ENCODE data around the gene NRXN2. TPM values are rescaled to one million over a fixed set of nuclear protein-coding genes. Genes with fewer than 3 reads are reported as not detected.
A peak's percentile ranks its signal among the peaks of the same experiment; 100 is the strongest.

The NRXN2 gene
- total and polyA plus RNA-seq, 10 of the 15 experiments (the other 5 are each of a cell fraction or from before 2014, with no cell fraction given), result 0.03 to 1.4 (median 0.23) TPM

DNA sequence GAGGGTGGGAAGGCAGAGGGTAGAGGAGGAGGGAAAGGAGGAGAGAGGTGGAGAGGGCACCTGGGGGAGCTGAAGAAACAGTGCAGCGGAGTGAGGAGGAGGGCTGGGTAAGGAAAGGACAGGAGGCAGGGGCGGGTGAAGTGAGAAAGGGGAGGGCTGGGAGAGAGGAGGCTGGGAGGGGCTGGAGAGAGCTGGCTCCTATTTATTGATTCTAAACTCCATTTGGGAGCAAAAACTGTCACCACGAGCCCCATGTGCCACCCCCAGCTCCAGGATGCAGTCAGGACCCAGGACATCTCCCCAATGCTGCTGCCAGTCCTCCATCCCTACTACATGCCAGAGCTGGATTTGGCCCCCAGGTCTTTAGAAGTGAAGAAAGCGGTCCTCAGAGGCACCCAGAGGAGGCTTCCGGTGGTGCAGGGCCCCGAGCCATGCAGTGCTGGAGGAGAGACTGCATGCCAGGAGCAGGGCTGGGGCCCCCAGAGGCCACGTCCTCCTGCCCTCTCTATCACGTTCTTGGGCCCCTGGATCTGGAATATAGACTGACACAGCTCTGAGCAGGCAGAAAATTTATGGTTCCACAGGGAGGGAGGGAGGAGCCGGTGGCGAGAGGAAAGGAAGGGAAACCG is 78.2 kb downstream of the NRXN2 start (continued):
- TF ChIP-seq, protein P1, sequence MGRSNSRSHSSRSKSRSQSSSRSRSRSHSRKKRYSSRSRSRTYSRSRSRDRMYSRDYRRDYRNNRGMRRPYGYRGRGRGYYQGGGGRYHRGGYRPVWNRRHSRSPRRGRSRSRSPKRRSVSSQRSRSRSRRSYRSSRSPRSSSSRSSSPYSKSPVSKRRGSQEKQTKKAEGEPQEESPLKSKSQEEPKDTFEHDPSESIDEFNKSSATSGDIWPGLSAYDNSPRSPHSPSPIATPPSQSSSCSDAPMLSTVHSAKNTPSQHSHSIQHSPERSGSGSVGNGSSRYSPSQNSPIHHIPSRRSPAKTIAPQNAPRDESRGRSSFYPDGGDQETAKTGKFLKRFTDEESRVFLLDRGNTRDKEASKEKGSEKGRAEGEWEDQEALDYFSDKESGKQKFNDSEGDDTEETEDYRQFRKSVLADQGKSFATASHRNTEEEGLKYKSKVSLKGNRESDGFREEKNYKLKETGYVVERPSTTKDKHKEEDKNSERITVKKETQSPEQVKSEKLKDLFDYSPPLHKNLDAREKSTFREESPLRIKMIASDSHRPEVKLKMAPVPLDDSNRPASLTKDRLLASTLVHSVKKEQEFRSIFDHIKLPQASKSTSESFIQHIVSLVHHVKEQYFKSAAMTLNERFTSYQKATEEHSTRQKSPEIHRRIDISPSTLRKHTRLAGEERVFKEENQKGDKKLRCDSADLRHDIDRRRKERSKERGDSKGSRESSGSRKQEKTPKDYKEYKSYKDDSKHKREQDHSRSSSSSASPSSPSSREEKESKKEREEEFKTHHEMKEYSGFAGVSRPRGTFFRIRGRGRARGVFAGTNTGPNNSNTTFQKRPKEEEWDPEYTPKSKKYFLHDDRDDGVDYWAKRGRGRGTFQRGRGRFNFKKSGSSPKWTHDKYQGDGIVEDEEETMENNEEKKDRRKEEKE (IDR thresholded peaks at IDR 0.05), result no peak
- TF ChIP-seq, protein P2, sequence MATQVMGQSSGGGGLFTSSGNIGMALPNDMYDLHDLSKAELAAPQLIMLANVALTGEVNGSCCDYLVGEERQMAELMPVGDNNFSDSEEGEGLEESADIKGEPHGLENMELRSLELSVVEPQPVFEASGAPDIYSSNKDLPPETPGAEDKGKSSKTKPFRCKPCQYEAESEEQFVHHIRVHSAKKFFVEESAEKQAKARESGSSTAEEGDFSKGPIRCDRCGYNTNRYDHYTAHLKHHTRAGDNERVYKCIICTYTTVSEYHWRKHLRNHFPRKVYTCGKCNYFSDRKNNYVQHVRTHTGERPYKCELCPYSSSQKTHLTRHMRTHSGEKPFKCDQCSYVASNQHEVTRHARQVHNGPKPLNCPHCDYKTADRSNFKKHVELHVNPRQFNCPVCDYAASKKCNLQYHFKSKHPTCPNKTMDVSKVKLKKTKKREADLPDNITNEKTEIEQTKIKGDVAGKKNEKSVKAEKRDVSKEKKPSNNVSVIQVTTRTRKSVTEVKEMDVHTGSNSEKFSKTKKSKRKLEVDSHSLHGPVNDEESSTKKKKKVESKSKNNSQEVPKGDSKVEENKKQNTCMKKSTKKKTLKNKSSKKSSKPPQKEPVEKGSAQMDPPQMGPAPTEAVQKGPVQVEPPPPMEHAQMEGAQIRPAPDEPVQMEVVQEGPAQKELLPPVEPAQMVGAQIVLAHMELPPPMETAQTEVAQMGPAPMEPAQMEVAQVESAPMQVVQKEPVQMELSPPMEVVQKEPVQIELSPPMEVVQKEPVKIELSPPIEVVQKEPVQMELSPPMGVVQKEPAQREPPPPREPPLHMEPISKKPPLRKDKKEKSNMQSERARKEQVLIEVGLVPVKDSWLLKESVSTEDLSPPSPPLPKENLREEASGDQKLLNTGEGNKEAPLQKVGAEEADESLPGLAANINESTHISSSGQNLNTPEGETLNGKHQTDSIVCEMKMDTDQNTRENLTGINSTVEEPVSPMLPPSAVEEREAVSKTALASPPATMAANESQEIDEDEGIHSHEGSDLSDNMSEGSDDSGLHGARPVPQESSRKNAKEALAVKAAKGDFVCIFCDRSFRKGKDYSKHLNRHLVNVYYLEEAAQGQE (IDR thresholded peaks at IDR 0.05; ENCODE audit: low read depth, low read length), result no peak
- TF ChIP-seq SMC3 (IDR thresholded peaks at IDR 0.05; ENCODE audit: borderline replicate concordance, low read length), result peak; percentile 9; the same call in 1 of the 2 replicates
